EH (cell line): ENCODE data around the gene RTKN2.

Experiments
- DNase-seq: peaks from one replicate; pipeline ENCODE4 v3.0.0-alpha.2; 2015; ENCODE audit warnings: low read depth

RTKN2 gene

GRCh38 chr10:62172465-62172864, 96.2 kb downstream of the RTKN2 start:
- DNase-seq, result no peak

GRCh38 chr10:62171791-62172190, 96.9 kb downstream of the RTKN2 start:
- peak; percentile 69 for DNase-seq

- no peak for DNase-seq
Observed at GRCh38 chr10:62170732-62171131, 97.9 kb downstream of the RTKN2 start.

GRCh38 chr10:62166331-62167131, 102.1 kb downstream of the RTKN2 start:
- peak; percentile 91 for DNase-seq

GRCh38 chr10:62165803-62166202, 102.8 kb downstream of the RTKN2 start:
- no peak for DNase-seq

- no peak for DNase-seq
Observed at GRCh38 chr10:62163024-62163423, 105.6 kb downstream of the RTKN2 start.

GRCh38 chr10:62162261-62162981, 106.2 kb downstream of the RTKN2 start:
- no peak for DNase-seq

- DNase-seq, result no peak
Observed at GRCh38 chr10:62159351-62159750, 109.3 kb downstream of the RTKN2 start.

- no peak for DNase-seq
Observed at GRCh38 chr10:62157601-62158000, 111.0 kb downstream of the RTKN2 start.

- no peak for DNase-seq
Observed at GRCh38 chr10:62155054-62155680, 113.5 kb downstream of the RTKN2 start.

GRCh38 chr10:62154231-62154630, 114.4 kb downstream of the RTKN2 start:
- no peak for DNase-seq

- DNase-seq, result peak; percentile 73
Observed at GRCh38 chr10:62153191-62153590, 115.5 kb downstream of the RTKN2 start.

- DNase-seq, result no peak
Observed at GRCh38 chr10:62149621-62150020, 119.0 kb downstream of the RTKN2 start.

GRCh38 chr10:62148155-62148554, 120.5 kb downstream of the RTKN2 start:
- DNase-seq, result no peak

- DNase-seq, result no peak
Observed at GRCh38 chr10:62147425-62147824, 121.2 kb downstream of the RTKN2 start.

GRCh38 chr10:62136931-62137330, 131.7 kb downstream of the RTKN2 start:
- peak; percentile 81 for DNase-seq

GRCh38 chr10:62133618-62134017, 135.0 kb downstream of the RTKN2 start:
- DNase-seq, result no peak
